CD8-positive, alpha-beta memory T cell (primary cell): ENCODE results near the gene FOXE3. TPM values are rescaled to one million over a fixed set of nuclear protein-coding genes. Genes with fewer than 3 reads are reported as not detected.
A peak's percentile ranks its signal among the peaks of the same experiment; 100 is the strongest.

ENCODE experiments used
- CTCF ChIA-PET: fragments of 350-600 bp; sonication (Branson Sonifier 250); formaldehyde crosslinking; loops from one replicate; lab custom pipeline; 2021; ENCODE audit warnings: antibody characterized with exemption; lab: Charles Lee
- POLR2A ChIA-PET: fragments of 350-600 bp; sonication (Branson Sonifier 250); formaldehyde crosslinking; loops from one replicate; lab custom pipeline; 2021; ENCODE audit warnings: antibody characterized with exemption; lab: Charles Lee
- DNase-seq, 5 donors: peaks; one replicate each; pipeline versions ENCODE4 v3.0.0 to v3.0.0-alpha.2; 2020 to 2022; ENCODE audit warnings: mixed read lengths in 1 of 5
- H3K27ac ChIP-seq: one replicate; pipeline ENCODE4 v1.7.0; 2013; ENCODE audit warnings: low read depth, mild to moderate bottlenecking, low read length, moderate library complexity
- H3K27me3 ChIP-seq: 2 replicates; pipeline ENCODE4 v1.7.0; 2013; ENCODE audit warnings: low read length, mild to moderate bottlenecking; ENCODE audit not compliant: insufficient read depth, poor library complexity, severe bottlenecking
- H3K36me3 ChIP-seq: 2 replicates; pipeline ENCODE4 v1.7.0; 2013; ENCODE audit warnings: mild to moderate bottlenecking, low read length, moderate library complexity; ENCODE audit not compliant: insufficient read depth
- H3K4me1 ChIP-seq: 2 replicates; pipeline ENCODE4 v1.7.0; 2013; ENCODE audit warnings: mild to moderate bottlenecking, low read length, moderate library complexity; ENCODE audit not compliant: insufficient read depth
- H3K4me3 ChIP-seq: 2 replicates; pipeline ENCODE4 v1.7.0; 2013; ENCODE audit warnings: mild to moderate bottlenecking, low read length
- H3K9me3 ChIP-seq: 2 replicates; pipeline ENCODE4 v1.7.0; 2013; ENCODE audit warnings: mild to moderate bottlenecking, low read length
- H3K27ac Mint-ChIP-seq, 8 donors: one replicate each; pipeline ENCODE4 v1.8.0; 2020 to 2021; ENCODE audit warnings: mixed read lengths in 8 of 8, mild to moderate bottlenecking in 6 of 8, inconsistent platforms in 3 of 8, moderate library complexity in 3 of 8
- H3K27me3 Mint-ChIP-seq, 2 donors: one replicate each; pipeline ENCODE4 v1.8.0; 2020 to 2021; ENCODE audit warnings: mixed read lengths in 2 of 2, mild to moderate bottlenecking in 1 of 2, moderate library complexity in 1 of 2
- H3K36me3 Mint-ChIP-seq, 3 donors: one replicate each; pipeline ENCODE4 v1.8.0; 2020 to 2021; ENCODE audit warnings: mixed read lengths in 3 of 3, inconsistent platforms in 1 of 3, mild to moderate bottlenecking in 1 of 3
- H3K4me1 Mint-ChIP-seq, 3 donors: one replicate each; pipeline ENCODE4 v1.8.0; 2020 to 2021; ENCODE audit warnings: mixed read lengths in 3 of 3, inconsistent platforms in 1 of 3, mild to moderate bottlenecking in 1 of 3
- H3K4me3 Mint-ChIP-seq, 7 donors: one replicate each; pipeline ENCODE4 v1.8.0; 2020 to 2021; ENCODE audit warnings: mixed read lengths in 7 of 7, mild to moderate bottlenecking in 6 of 7, moderate library complexity in 4 of 7, inconsistent platforms in 2 of 7
- H3K9me3 Mint-ChIP-seq, 5 donors: one replicate each; pipeline ENCODE4 v1.8.0; 2020 to 2022; ENCODE audit warnings: mixed read lengths in 5 of 5, mild to moderate bottlenecking in 3 of 5, moderate library complexity in 2 of 5, inconsistent platforms in 1 of 5
- polyA plus RNA-seq: library from polyadenylated mRNA; unstranded; fragments of 300-500 nt; fragmentation: Illumina TruSeq; gene quantifications from one replicate; pipeline ENCODE4 v1.2.3, GENCODE V29; 2021
- total RNA-seq, 2 experiments: library from RNA; stranded (reverse); gene quantifications; one replicate each; pipeline ENCODE4 v1.2.3, GENCODE V29; 2021

The FOXE3 gene
- total RNA-seq (not detected), polyA plus RNA-seq (not detected)

- ChIA-PET POLR2A (no interaction called here), CTCF (no interaction called here)
- peaks cover 0 to 2% (median 0%) of the 10 kb centered on the region in 5 donors for H3K9me3 Mint-ChIP-seq
- Histone ChIP-seq H3K9me3 (no peaks in the 10 kb centered on the region), H3K4me3 (no peak within 1 kb of the TSS), H3K27me3 (peaks cover 10% of the 10 kb centered on the region), H3K4me1 (no peaks in the 10 kb centered on the region), H3K36me3 (no peaks in the 10 kb centered on the region), H3K27ac (no peak within 1 kb of the TSS)
- no peak for DNase-seq
- H3K36me3 Mint-ChIP-seq = peaks cover 0 to 17% (median 0%) of the 10 kb centered on the region in 3 donors
- H3K27ac Mint-ChIP-seq = no peak within 1 kb of the TSS
- H3K27me3 Mint-ChIP-seq = peaks cover 23 to 53% of the 10 kb centered on the region in 2 donors
- peak within 1 kb of the TSS in 6 of 7 donors; percentile 43 to 73 (median 70) for H3K4me3 Mint-ChIP-seq
- peaks cover 5 to 10% (median 7%) of the 10 kb centered on the region in 3 donors for H3K4me1 Mint-ChIP-seq
These were observed at the start of gene FOXE3 for GRCh38 chr1:47415728-47416318. TSS of gene FOXE3 (plus strand) at chr1:47416285. CDS start at chr1:47416316, 31 bp downstream.

- no peaks in the 10 kb centered on the region for H3K9me3 Mint-ChIP-seq
- peaks cover 10 to 15% (median 11%) of the 10 kb centered on the region in 3 donors for H3K4me1 Mint-ChIP-seq
- CTCF ChIA-PET = no interaction called here
- no peaks in the 10 kb centered on the region for H3K27me3 ChIP-seq
- peaks cover 7% of the 10 kb centered on the region for H3K36me3 ChIP-seq
- POLR2A ChIA-PET = no interaction called here
- H3K4me1 ChIP-seq = no peaks in the 10 kb centered on the region
- H3K27ac Mint-ChIP-seq = peak overlapping the region in 1 of 8 donors; percentile 82
- no peak overlapping the region for H3K27ac ChIP-seq
- no peak overlapping the region for H3K4me3 ChIP-seq
- H3K27me3 Mint-ChIP-seq = no peaks in the 10 kb centered on the region
- DNase-seq = no peak
- H3K36me3 Mint-ChIP-seq = peaks cover 6 to 38% (median 12%) of the 10 kb centered on the region in 3 donors
- H3K9me3 ChIP-seq = no peaks in the 10 kb centered on the region
- H3K4me3 Mint-ChIP-seq = no peak overlapping the region
These were observed 48.4 kb upstream of the FOXE3 start for GRCh38 chr1:47367651-47368050.

GRCh38 chr1:47371016-47371517, 45.0 kb upstream of the FOXE3 start:
- H3K27ac Mint-ChIP-seq = no peak overlapping the region
- H3K4me1 Mint-ChIP-seq = peaks cover 0 to 4% (median 3%) of the 10 kb centered on the region in 3 donors
- CTCF ChIA-PET = no interaction called here
- H3K36me3 Mint-ChIP-seq = peaks cover 12 to 63% (median 18%) of the 10 kb centered on the region in 3 donors
- Histone ChIP-seq H3K27ac (no peak overlapping the region), H3K4me1 (no peaks in the 10 kb centered on the region), H3K4me3 (no peak overlapping the region), H3K36me3 (peaks cover 12% of the 10 kb centered on the region), H3K27me3 (no peaks in the 10 kb centered on the region), H3K9me3 (no peaks in the 10 kb centered on the region)
- POLR2A ChIA-PET = no interaction called here
- H3K4me3 Mint-ChIP-seq = no peak overlapping the region
- no peak for DNase-seq
- H3K9me3 Mint-ChIP-seq = no peaks in the 10 kb centered on the region
- no peaks in the 10 kb centered on the region for H3K27me3 Mint-ChIP-seq

GRCh38 chr1:47374501-47374900, 41.6 kb upstream of the FOXE3 start:
- ChIA-PET CTCF (no interaction called here), POLR2A (no interaction called here)
- no peak overlapping the region for H3K27ac Mint-ChIP-seq
- H3K4me1 Mint-ChIP-seq = no peaks in the 10 kb centered on the region
- H3K9me3 Mint-ChIP-seq = no peaks in the 10 kb centered on the region
- H3K27me3 Mint-ChIP-seq = no peaks in the 10 kb centered on the region
- Histone ChIP-seq H3K9me3 (no peaks in the 10 kb centered on the region), H3K27ac (no peak overlapping the region), H3K36me3 (peaks cover 13% of the 10 kb centered on the region), H3K4me3 (no peak overlapping the region), H3K27me3 (no peaks in the 10 kb centered on the region), H3K4me1 (no peaks in the 10 kb centered on the region)
- H3K36me3 Mint-ChIP-seq = peaks cover 15 to 74% (median 25%) of the 10 kb centered on the region in 3 donors
- H3K4me3 Mint-ChIP-seq = no peak overlapping the region
- no peak for DNase-seq

- Histone ChIP-seq H3K27ac (no peak overlapping the region), H3K9me3 (no peaks in the 10 kb centered on the region), H3K27me3 (no peaks in the 10 kb centered on the region), H3K4me1 (no peaks in the 10 kb centered on the region), H3K4me3 (no peak overlapping the region), H3K36me3 (peaks cover 17% of the 10 kb centered on the region)
- H3K27me3 Mint-ChIP-seq = no peaks in the 10 kb centered on the region
- H3K4me3 Mint-ChIP-seq = no peak overlapping the region
- H3K36me3 Mint-ChIP-seq = peaks cover 10 to 71% (median 20%) of the 10 kb centered on the region in 3 donors
- H3K9me3 Mint-ChIP-seq = no peaks in the 10 kb centered on the region
- H3K4me1 Mint-ChIP-seq = no peaks in the 10 kb centered on the region
- CTCF ChIA-PET = no interaction called here
- DNase-seq = no peak
- POLR2A ChIA-PET = no interaction called here
- H3K27ac Mint-ChIP-seq = peak overlapping the region in 1 of 8 donors; percentile 11
These were observed 37.9 kb upstream of the FOXE3 start for GRCh38 chr1:47378147-47378546.

- no peak overlapping the region for H3K27ac Mint-ChIP-seq
- DNase-seq = no peak
- no peaks in the 10 kb centered on the region for H3K9me3 Mint-ChIP-seq
- CTCF ChIA-PET = no interaction called here
- H3K27me3 Mint-ChIP-seq = no peaks in the 10 kb centered on the region
- Histone ChIP-seq H3K36me3 (peaks cover 12% of the 10 kb centered on the region), H3K9me3 (no peaks in the 10 kb centered on the region), H3K4me1 (no peaks in the 10 kb centered on the region), H3K27ac (no peak overlapping the region), H3K27me3 (no peaks in the 10 kb centered on the region), H3K4me3 (no peak overlapping the region)
- H3K4me3 Mint-ChIP-seq = no peak overlapping the region
- POLR2A ChIA-PET = no interaction called here
- H3K36me3 Mint-ChIP-seq = peaks cover 4 to 54% (median 14%) of the 10 kb centered on the region in 3 donors
- no peaks in the 10 kb centered on the region for H3K4me1 Mint-ChIP-seq
These were observed 35.4 kb upstream of the FOXE3 start for GRCh38 chr1:47380699-47381098.

- CTCF ChIA-PET = interaction anchor here (1.3 kb wide), 1 partner anchor 54 kb away, joined by 3 read pairs; no protein-coding TSS in a partner anchor
- Histone ChIP-seq H3K27ac (no peak overlapping the region), H3K9me3 (no peaks in the 10 kb centered on the region), H3K4me3 (no peak overlapping the region), H3K27me3 (no peaks in the 10 kb centered on the region), H3K36me3 (peaks cover 12% of the 10 kb centered on the region), H3K4me1 (no peaks in the 10 kb centered on the region)
- Mint-ChIP-seq H3K4me3 (no peak overlapping the region), H3K4me1 (no peaks in the 10 kb centered on the region), H3K27me3 (no peaks in the 10 kb centered on the region), H3K9me3 (no peaks in the 10 kb centered on the region), H3K27ac (peak overlapping the region in 3 of 8 donors; percentile 4 to 88 (median 50)), H3K36me3 (peaks cover 4 to 43% (median 14%) of the 10 kb centered on the region in 3 donors)
- DNase-seq = no peak
- POLR2A ChIA-PET = no interaction called here
These were observed 33.6 kb upstream of the FOXE3 start for GRCh38 chr1:47382399-47382983.

- Histone ChIP-seq H3K9me3 (no peaks in the 10 kb centered on the region), H3K27me3 (no peaks in the 10 kb centered on the region), H3K36me3 (peaks cover 12% of the 10 kb centered on the region), H3K4me1 (no peaks in the 10 kb centered on the region), H3K27ac (no peak overlapping the region), H3K4me3 (no peak overlapping the region)
- Mint-ChIP-seq H3K27ac (peak overlapping the region in 1 of 8 donors; percentile 54), H3K36me3 (peaks cover 0 to 29% (median 9%) of the 10 kb centered on the region in 3 donors), H3K4me1 (peaks cover 0 to 3% (median 3%) of the 10 kb centered on the region in 3 donors), H3K9me3 (no peaks in the 10 kb centered on the region), H3K27me3 (no peaks in the 10 kb centered on the region), H3K4me3 (no peak overlapping the region)
- DNase-seq = no peak
- CTCF ChIA-PET = interaction anchor here (1.5 kb wide), 1 partner anchor 315 kb away, joined by 4 read pairs; no protein-coding TSS in a partner anchor
- POLR2A ChIA-PET = no interaction called here
These were observed 32.0 kb upstream of the FOXE3 start for GRCh38 chr1:47384083-47384482.
